Muscle layer of duodenum (tissue), 2 donors: Measurements from ENCODE around the gene CNDP2.

Experiments
- H3K27ac ChIP-seq: one replicate; pipeline ENCODE4 v1.7.0; 2013; ENCODE audit warnings: mild to moderate bottlenecking, low read length
- H3K27me3 ChIP-seq: one replicate; pipeline ENCODE4 v1.7.0; 2013; ENCODE audit warnings: low read depth, mild to moderate bottlenecking, control low read depth, low read length
- H3K36me3 ChIP-seq, 2 donors: one replicate each; pipeline ENCODE4 v1.7.0; 2013; ENCODE audit warnings: low read length in 2 of 2, control low read depth in 1 of 2, mild to moderate bottlenecking in 1 of 2; ENCODE audit not compliant: insufficient read depth in 2 of 2, control insufficient read depth in 1 of 2
- H3K4me1 ChIP-seq, 2 donors: one replicate each; pipeline ENCODE4 v1.7.0; 2013; ENCODE audit warnings: low read length in 2 of 2, mild to moderate bottlenecking in 2 of 2, control low read depth in 1 of 2, moderate library complexity in 1 of 2; ENCODE audit not compliant: insufficient read depth in 2 of 2, control insufficient read depth in 1 of 2
- H3K4me3 ChIP-seq, 2 donors: one replicate each; pipeline ENCODE4 v1.7.0; 2013; ENCODE audit warnings: low read length in 2 of 2, low read depth in 1 of 2, mild to moderate bottlenecking in 1 of 2
- H3K9me3 ChIP-seq, 2 donors: one replicate each; pipeline ENCODE4 v1.7.0; 2013; ENCODE audit warnings: low read length in 2 of 2, control low read depth in 1 of 2, mild to moderate bottlenecking in 1 of 2; ENCODE audit not compliant: control insufficient read depth in 1 of 2
- donor health status: healthy.

Gene CNDP2

GRCh38 chr18:74512321-74513053 is 16.3 kb downstream of the CNDP2 start:
- Histone ChIP-seq H3K36me3 (peaks cover 76 to 84% of the 10 kb centered on the region in 2 donors), H3K27me3 (no peaks in the 10 kb centered on the region), H3K9me3 (no peaks in the 10 kb centered on the region), H3K4me3 (no peak overlapping the region), H3K4me1 (no peaks in the 10 kb centered on the region), H3K27ac (no peak overlapping the region)

DNA sequence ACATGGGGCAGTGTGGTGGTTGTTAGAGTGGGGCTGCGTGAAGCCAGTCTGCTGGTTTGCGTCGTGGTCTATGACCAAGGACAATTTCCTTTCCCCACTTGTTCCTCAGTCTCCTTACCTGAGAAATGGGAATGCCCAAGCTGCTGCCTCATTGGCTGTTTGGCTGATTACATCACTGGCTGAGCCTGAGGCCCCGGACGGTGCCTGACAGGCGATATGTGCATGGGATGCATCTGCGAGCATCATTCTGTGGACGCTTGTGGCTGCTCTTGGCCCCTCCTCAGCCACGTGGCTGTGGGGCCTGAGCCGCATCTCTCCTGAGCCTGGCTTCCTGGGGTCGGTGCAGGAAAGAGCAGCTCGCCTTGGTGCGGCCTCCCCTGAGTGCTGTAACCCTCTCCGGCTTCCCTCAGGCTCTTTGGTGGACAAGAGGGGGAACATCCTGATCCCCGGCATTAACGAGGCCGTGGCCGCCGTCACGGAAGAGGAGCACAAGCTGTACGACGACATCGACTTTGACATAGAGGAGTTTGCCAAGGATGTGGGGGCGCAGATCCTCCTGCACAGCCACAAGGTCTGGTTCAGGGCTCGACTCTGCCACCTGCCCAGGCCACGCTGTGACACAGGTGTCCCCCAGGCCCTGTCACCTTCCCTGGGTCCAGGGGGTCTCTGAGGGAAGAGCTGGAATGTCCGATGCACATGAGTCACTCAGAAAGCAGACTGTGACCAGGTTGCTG is 17.2 kb downstream of the CNDP2 start:
- Histone ChIP-seq H3K36me3 (peaks cover 73 to 79% of the 10 kb centered on the region in 2 donors), H3K27me3 (no peaks in the 10 kb centered on the region), H3K4me3 (no peak overlapping the region), H3K9me3 (no peaks in the 10 kb centered on the region), H3K4me1 (no peaks in the 10 kb centered on the region), H3K27ac (no peak overlapping the region)

GRCh38 chr18:74513883-74514205 is 17.7 kb downstream of the CNDP2 start:
- H3K9me3 ChIP-seq, result no peaks in the 10 kb centered on the region
- peaks cover 73 to 79% of the 10 kb centered on the region in 2 donors for H3K36me3 ChIP-seq
- no peaks in the 10 kb centered on the region for H3K4me1 ChIP-seq
- H3K27ac ChIP-seq, result no peak overlapping the region
- no peak overlapping the region for H3K4me3 ChIP-seq
- H3K27me3 ChIP-seq, result no peaks in the 10 kb centered on the region

- no peak overlapping the region for H3K4me3 ChIP-seq
- no peaks in the 10 kb centered on the region for H3K4me1 ChIP-seq
- peaks cover 77 to 83% of the 10 kb centered on the region in 2 donors for H3K36me3 ChIP-seq
- no peaks in the 10 kb centered on the region for H3K27me3 ChIP-seq
- H3K27ac ChIP-seq, result no peak overlapping the region
- no peaks in the 10 kb centered on the region for H3K9me3 ChIP-seq
These were observed 18.8 kb downstream of the CNDP2 start for GRCh38 chr18:74514860-74515495.

DNA sequence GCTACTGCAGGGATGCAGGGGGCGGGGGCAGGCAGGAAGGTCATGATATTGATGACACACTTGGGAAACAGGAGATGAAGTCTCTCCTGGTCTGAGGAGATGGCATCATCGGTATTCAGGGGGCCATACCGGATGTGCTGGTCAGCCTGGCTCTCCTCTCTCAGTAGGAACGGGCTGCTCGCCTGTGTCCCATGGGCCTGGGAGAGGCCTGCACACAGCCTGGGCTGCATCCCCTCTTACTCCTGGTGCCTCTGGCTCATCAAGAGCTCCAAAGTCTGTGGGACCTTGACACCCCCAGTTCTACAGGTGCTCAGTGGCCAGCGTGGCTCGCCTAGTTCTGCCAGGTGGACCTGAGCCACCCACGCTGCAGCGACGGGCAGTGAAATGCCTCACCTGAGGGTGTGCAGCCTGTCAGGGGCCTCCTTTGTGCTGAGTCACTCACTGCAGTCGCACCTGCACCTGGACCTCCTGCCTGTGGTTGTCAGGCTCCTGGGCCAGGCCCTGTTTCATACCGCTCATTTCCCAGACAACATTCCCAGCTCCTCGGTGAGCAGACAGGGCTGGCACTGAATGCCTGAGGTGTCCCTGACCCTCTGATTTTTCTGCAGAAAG is 19.6 kb downstream of the CNDP2 start:
- H3K27ac ChIP-seq, result no peak overlapping the region
- H3K9me3 ChIP-seq, result no peaks in the 10 kb centered on the region
- no peaks in the 10 kb centered on the region for H3K27me3 ChIP-seq
- no peaks in the 10 kb centered on the region for H3K4me1 ChIP-seq
- no peak overlapping the region for H3K4me3 ChIP-seq
- H3K36me3 ChIP-seq, result peaks cover 74 to 83% of the 10 kb centered on the region in 2 donors

GRCh38 chr18:74516271-74517235 is 20.4 kb downstream of the CNDP2 start:
- Histone ChIP-seq H3K9me3 (no peaks in the 10 kb centered on the region), H3K4me3 (no peak overlapping the region), H3K4me1 (no peaks in the 10 kb centered on the region), H3K27me3 (no peaks in the 10 kb centered on the region), H3K27ac (no peak overlapping the region), H3K36me3 (peaks cover 72 to 78% of the 10 kb centered on the region in 2 donors)

- H3K36me3 ChIP-seq, result peaks cover 66 to 72% of the 10 kb centered on the region in 2 donors
- no peaks in the 10 kb centered on the region for H3K27me3 ChIP-seq
- H3K27ac ChIP-seq, result no peak overlapping the region
- no peaks in the 10 kb centered on the region for H3K4me1 ChIP-seq
- H3K4me3 ChIP-seq, result no peak overlapping the region
- no peaks in the 10 kb centered on the region for H3K9me3 ChIP-seq
These were observed 21.1 kb downstream of the CNDP2 start for GRCh38 chr18:74517236-74517630.

- Histone ChIP-seq H3K4me3 (no peak overlapping the region), H3K36me3 (peaks cover 53 to 60% of the 10 kb centered on the region in 2 donors), H3K9me3 (no peaks in the 10 kb centered on the region), H3K27me3 (no peaks in the 10 kb centered on the region), H3K4me1 (peaks cover under 1 to 7% of the 10 kb centered on the region in 2 donors), H3K27ac (no peak overlapping the region)
These were observed 22.5 kb downstream of the CNDP2 start for GRCh38 chr18:74518456-74519295.

DNA sequence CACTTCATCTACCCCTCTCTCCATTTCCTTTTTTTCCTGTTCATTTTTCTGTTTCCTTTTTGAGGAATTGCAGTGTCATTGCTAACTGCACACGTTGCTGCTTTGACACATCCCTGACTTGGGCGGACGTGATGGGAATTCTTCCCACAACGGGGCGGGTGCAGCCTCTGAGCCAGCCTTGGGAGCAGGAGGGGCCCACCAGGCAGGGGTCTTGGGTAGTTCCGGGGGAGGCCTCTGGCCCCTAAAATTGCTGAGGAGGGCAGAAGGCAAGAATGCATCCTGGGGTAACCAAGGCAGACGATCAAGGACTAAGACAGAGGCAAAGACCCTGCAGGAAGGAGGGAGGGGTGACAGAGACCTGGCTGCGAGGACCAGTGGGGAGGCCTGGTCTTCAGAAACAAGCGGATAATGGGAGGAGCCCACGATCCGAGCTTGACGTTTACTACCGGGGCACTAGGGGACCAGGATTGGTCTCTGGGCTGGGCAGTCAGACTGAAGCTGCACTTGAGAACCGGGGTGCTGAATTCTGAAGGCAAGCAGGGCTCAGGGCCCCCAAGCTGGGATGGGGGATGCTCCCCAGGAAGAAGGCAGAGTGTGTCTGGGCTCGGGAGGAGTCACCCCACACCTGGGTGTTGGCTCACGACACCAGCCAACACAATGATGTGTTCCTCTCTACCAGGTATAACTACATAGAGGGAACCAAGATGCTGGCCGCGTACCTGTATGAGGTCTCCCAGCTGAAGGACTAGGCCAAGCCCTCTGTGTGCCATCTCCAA is 23.3 kb downstream of the CNDP2 start:
- Histone ChIP-seq H3K27me3 (no peaks in the 10 kb centered on the region), H3K36me3 (peaks cover 50 to 60% of the 10 kb centered on the region in 2 donors), H3K27ac (no peak overlapping the region)

More for the DNA sequence above, 23.3 kb downstream of the CNDP2 start:
- peaks cover 5 to 12% of the 10 kb centered on the region in 2 donors for H3K4me1 ChIP-seq
- no peaks in the 10 kb centered on the region for H3K9me3 ChIP-seq
- H3K4me3 ChIP-seq, result no peak overlapping the region
